Omental fat pad (tissue), 4 donors: ENCODE measurements around the gene ZNF334. TPM values are rescaled to one million over a fixed set of nuclear protein-coding genes. Genes with fewer than 3 reads are reported as not detected.
A peak's percentile ranks its signal among the peaks of the same experiment; 100 is the strongest.

Experiments
- ATAC-seq: fragments of 150-250 bp; one replicate; pipeline ENCODE4 v1.9.1; 2016; ENCODE audit warnings: mild to moderate bottlenecking, moderate library complexity; ENCODE audit not compliant: low FRiP score
- DNase-seq: peaks from one replicate; pipeline ENCODE4 v3.0.0-alpha.2; 2019; ENCODE audit warnings: low spot score
- total RNA-seq, 4 donors: library from RNA; depleted of rRNA; stranded (reverse); fragments of >200 nt; gene quantifications; one replicate each; pipeline ENCODE4 v1.1.0, GENCODE V29; 2016
- TF ChIP-seq, protein P1 (sequence below), 3 donors: fragments of 450-650 bp; IDR thresholded peaks; one replicate each; pipeline ENCODE4 v1.5.1; 2016 to 2017; ENCODE audit warnings: antibody characterized with exemption in 3 of 3, mild to moderate bottlenecking in 3 of 3, moderate library complexity in 2 of 3

Gene ZNF334
- 1 to 10 TPM; 1.2 to 7.3 (median 2.4) TPM for total RNA-seq

GRCh38 chr20:46512943-46513844 is at the start of gene ZNF334:
Gene ZNF334 (minus strand): TSS chr20:46513559. CDS start chr20:46512102, 1,457 bp downstream.
- peak; percentile 72 for ATAC-seq

DNA sequence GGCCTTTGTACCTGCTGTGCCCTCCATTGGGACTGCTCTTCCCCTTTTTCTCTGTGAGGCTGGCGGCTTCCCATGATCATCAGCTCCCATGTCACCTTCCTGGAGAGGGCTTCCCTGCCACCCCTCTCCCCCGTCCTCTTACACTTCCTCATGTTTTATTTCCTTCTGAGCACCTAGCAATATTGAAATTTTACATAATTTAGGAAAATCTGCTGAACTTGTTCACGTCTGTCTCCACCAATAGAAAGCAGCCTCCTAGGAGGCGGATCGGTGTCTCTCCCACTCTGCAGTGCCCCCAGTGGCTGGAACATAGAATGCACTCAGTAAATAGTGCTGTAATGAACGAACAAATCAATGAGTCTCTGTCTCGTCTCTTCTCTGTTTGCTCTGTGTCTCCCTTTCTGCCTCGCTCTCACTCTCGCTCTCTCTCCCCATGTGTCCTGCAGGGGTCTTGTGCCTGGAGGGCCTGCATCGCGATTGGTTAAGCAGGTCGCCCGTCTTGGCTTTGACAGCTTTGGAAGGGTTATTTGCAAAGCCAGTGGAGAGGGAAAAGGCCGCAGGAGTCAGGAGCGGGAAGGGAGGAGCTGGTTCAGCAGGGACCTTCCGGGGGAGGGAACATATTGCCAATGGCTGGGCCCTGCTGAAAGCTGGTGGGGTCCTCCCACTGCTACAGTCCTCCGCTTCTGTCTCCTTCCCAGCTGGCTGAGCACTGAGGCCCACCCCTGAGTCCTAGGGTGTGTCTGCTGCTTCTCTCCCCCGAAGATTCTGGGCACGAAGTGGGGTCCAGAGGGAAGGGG is 49.2 kb upstream of the ZNF334 start:
- peak; percentile 86 for ATAC-seq
- TF ChIP-seq, protein P1, sequence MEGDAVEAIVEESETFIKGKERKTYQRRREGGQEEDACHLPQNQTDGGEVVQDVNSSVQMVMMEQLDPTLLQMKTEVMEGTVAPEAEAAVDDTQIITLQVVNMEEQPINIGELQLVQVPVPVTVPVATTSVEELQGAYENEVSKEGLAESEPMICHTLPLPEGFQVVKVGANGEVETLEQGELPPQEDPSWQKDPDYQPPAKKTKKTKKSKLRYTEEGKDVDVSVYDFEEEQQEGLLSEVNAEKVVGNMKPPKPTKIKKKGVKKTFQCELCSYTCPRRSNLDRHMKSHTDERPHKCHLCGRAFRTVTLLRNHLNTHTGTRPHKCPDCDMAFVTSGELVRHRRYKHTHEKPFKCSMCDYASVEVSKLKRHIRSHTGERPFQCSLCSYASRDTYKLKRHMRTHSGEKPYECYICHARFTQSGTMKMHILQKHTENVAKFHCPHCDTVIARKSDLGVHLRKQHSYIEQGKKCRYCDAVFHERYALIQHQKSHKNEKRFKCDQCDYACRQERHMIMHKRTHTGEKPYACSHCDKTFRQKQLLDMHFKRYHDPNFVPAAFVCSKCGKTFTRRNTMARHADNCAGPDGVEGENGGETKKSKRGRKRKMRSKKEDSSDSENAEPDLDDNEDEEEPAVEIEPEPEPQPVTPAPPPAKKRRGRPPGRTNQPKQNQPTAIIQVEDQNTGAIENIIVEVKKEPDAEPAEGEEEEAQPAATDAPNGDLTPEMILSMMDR (IDR thresholded peaks at IDR 0.05) = peak in 1 of 3 donors; percentile 20

More at GRCh38 chr20:46512943-46513844, at the start of gene ZNF334:
- no peak for DNase-seq
- TF ChIP-seq, protein P1 (IDR thresholded peaks at IDR 0.05) = no peak

GRCh38 chr20:46562009-46562372 is 48.6 kb upstream of the ZNF334 start:
- TF ChIP-seq, protein P1 (IDR thresholded peaks at IDR 0.05) = no peak
- DNase-seq (no peak), ATAC-seq (no peak)

More for the DNA sequence above, 49.2 kb upstream of the ZNF334 start:
- peak; percentile 83 for DNase-seq

- DNase-seq (no peak), ATAC-seq (no peak)
- TF ChIP-seq, protein P1 (IDR thresholded peaks at IDR 0.05) = no peak
Observed at GRCh38 chr20:46559685-46560440, 46.5 kb upstream of the ZNF334 start.

DNA sequence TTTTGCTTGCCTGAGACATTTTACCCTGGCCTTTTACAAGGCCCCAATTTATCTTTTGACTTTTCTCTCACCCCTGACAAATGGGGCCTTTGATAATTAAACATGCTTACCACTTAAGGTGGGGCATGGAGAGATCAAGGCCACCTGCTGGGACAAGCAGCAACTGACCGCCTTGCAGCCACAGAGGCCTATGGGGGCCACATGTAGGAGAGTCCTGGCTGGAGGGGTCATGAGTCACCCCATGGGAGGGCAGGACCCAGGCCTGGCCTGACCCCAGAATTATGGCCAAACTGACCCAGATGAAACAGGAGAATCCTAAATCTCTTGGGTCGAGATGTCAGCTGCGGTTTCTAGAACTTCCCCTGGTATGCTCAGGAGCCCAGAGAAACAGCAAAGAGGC is 45.6 kb upstream of the ZNF334 start:
- ATAC-seq = no peak
- TF ChIP-seq, protein P1 (IDR thresholded peaks at IDR 0.05) = no peak
- DNase-seq = no peak

GRCh38 chr20:46558511-46558959 is 45.2 kb upstream of the ZNF334 start:
- TF ChIP-seq, protein P1 (IDR thresholded peaks at IDR 0.05) = no peak
- DNase-seq (no peak), ATAC-seq (peak; percentile 84)
